ENCODE data around the gene GNG13. TPM values are rescaled to one million over a fixed set of nuclear protein-coding genes. Genes with fewer than 3 reads are reported as not detected.
"Not testable (repeated sequence)": the region's sequence is repeated elsewhere in the genome, so short reads cannot be mapped to it uniquely, and the experiment has no call there.

Gene GNG13
- total RNA-seq, 4 donors from 2014 or later: not detected

DNA sequence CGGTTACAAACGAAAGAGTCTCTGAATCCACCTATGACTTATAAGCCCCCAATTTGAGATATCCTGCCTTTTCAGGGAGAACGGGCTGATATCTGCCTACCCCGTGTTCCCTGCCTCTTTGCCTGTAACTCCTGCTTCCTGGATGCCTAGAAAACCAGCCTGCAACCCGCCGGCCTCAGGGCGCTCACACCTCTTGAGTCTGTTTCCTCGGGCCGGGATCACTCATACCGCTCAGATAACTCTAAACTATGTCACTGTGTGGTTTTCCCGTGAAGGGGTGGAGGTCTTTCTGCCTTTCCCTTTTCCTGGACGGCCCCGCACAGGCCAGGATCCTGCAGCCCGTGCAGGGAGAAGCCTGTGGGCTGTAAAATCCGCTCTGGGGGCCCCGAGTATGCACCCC lies 22.7 kb downstream of the GNG13 start:
- Histone ChIP-seq H3K9me3 (no peaks in the 10 kb centered on the region), H3K27me3 (peaks cover 0 to 81% of the 10 kb centered on the region in 2 donors), H3K36me3 (no peaks in the 10 kb centered on the region), H3K27ac (no peak overlapping the region), H3K4me1 (no peaks in the 10 kb centered on the region), H3K4me3 (no peak overlapping the region)
- TF ChIP-seq, protein P1, sequence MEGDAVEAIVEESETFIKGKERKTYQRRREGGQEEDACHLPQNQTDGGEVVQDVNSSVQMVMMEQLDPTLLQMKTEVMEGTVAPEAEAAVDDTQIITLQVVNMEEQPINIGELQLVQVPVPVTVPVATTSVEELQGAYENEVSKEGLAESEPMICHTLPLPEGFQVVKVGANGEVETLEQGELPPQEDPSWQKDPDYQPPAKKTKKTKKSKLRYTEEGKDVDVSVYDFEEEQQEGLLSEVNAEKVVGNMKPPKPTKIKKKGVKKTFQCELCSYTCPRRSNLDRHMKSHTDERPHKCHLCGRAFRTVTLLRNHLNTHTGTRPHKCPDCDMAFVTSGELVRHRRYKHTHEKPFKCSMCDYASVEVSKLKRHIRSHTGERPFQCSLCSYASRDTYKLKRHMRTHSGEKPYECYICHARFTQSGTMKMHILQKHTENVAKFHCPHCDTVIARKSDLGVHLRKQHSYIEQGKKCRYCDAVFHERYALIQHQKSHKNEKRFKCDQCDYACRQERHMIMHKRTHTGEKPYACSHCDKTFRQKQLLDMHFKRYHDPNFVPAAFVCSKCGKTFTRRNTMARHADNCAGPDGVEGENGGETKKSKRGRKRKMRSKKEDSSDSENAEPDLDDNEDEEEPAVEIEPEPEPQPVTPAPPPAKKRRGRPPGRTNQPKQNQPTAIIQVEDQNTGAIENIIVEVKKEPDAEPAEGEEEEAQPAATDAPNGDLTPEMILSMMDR (IDR thresholded peaks at IDR 0.05): no peak
- TF ChIP-seq EP300 (IDR thresholded peaks at IDR 0.05) (no peak), POLR2A (IDR thresholded peaks at IDR 0.05) (no peak)
- DNase-seq (ENCODE audit: low spot score in 2 of 2): no peak
- 27 to 30% methylated on average over 16 of the region's 16 CpGs for WGBS, 2 donors

DNA sequence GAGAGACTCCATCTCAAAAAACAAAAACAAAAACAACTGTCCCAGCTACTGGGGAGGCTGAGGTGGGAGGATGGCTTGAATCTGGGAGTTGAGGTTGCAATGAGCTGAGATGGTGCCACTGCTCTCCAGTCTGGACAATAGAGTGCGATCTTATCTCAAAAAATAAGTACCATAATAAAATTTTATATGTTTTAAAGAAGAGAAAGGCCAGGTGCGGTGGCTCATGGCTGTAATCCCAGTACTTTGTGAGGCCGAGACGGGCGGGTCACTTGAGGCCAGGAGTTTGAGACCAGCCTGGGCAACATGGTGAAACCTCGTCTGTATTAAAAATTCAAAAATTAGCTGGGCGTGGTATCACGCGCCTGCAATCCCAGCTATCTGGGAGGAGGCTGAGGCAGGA lies 23.7 kb downstream of the GNG13 start:
- 88% methylated on average over 9 of the region's 9 CpGs for WGBS, 2 donors
- no peak for DNase-seq (ENCODE audit: low spot score in 2 of 2)
- H3K27me3 ChIP-seq: peaks cover 0 to 71% of the 10 kb centered on the region in 2 donors

DNA sequence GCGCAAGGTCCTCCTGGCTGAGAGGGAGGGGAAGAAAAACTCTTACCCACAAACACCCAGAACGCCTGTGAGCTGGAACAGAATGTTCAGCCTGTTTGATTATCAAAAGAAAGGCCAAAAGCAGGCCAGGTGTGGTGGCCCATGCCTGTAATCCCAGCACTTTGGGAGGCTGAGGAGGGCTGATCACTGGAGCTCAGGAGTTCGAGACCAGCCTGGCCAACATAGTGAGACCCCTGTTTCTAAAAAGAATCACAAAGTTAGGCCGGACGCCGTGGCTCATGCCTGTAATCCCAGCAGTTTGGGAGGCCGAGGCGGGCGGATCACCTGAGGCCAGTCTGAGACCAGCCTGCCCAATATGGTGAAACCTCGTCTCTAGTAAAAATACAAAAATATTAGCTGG lies 24.2 kb downstream of the GNG13 start:
- not testable (repeated sequence) for H3K27ac ChIP-seq; H3K36me3 ChIP-seq; H3K4me3 ChIP-seq; H3K4me1 ChIP-seq; DNase-seq (ENCODE audit: low spot score in 2 of 2); H3K9me3 ChIP-seq
- peaks cover 0 to 65% of the 10 kb centered on the region in 2 donors for H3K27me3 ChIP-seq
- 90 to 93% methylated on average over 10 of the region's 10 CpGs for WGBS, 2 donors

More for the DNA sequence above, 23.7 kb downstream of the GNG13 start:
- Histone ChIP-seq H3K9me3 (no peaks in the 10 kb centered on the region), H3K36me3 (no peaks in the 10 kb centered on the region), H3K4me3 (no peak overlapping the region), H3K4me1 (no peaks in the 10 kb centered on the region), H3K27ac (no peak overlapping the region)
- TF ChIP-seq POLR2A (IDR thresholded peaks at IDR 0.05) (no peak), EP300 (IDR thresholded peaks at IDR 0.05) (no peak)
- TF ChIP-seq, protein P1 (IDR thresholded peaks at IDR 0.05): no peak

DNA sequence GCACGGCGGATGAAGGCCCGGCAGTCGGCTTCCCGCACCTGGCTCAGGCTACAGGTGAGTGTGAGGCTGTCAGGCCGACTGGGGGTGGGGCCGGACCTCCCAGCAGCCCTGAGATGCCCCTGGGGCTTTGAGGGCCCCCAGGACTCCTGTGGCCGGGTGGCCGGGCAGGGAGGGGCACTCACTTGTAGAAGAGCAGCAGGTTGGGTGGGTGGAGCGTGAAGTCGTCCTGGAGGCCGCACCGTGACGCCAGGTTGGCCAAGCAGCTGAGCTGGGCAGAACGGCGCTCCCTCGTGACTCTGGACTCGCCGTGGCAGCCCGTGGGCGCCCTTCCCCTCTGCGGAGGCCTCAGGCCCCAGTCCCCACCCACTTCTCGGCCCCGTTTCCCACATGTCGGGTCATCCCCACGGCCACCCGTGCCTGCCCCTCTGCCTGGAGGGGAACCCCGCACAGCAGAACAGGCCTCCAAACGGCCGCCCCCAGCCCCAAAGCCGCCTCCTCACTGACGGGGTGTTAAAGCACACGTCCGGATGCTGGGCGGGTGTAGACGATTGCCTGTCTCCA lies 25.2 kb downstream of the GNG13 start:
- H3K27ac ChIP-seq: no peak overlapping the region
- H3K9me3 ChIP-seq: no peaks in the 10 kb centered on the region
- H3K27me3 ChIP-seq: peaks cover 0 to 64% of the 10 kb centered on the region in 2 donors
- no peak overlapping the region for H3K4me3 ChIP-seq
- H3K36me3 ChIP-seq: no peaks in the 10 kb centered on the region
- no peaks in the 10 kb centered on the region for H3K4me1 ChIP-seq
- no peak for DNase-seq (ENCODE audit: low spot score in 2 of 2)
- WGBS, 2 donors: 56 to 57% methylated on average over 27 to 33 of the region's 36 CpGs
- TF ChIP-seq, protein P1 (IDR thresholded peaks at IDR 0.05): no peak
- TF ChIP-seq POLR2A (IDR thresholded peaks at IDR 0.05): no peak
- TF ChIP-seq EP300 (IDR thresholded peaks at IDR 0.05): no peak

DNA sequence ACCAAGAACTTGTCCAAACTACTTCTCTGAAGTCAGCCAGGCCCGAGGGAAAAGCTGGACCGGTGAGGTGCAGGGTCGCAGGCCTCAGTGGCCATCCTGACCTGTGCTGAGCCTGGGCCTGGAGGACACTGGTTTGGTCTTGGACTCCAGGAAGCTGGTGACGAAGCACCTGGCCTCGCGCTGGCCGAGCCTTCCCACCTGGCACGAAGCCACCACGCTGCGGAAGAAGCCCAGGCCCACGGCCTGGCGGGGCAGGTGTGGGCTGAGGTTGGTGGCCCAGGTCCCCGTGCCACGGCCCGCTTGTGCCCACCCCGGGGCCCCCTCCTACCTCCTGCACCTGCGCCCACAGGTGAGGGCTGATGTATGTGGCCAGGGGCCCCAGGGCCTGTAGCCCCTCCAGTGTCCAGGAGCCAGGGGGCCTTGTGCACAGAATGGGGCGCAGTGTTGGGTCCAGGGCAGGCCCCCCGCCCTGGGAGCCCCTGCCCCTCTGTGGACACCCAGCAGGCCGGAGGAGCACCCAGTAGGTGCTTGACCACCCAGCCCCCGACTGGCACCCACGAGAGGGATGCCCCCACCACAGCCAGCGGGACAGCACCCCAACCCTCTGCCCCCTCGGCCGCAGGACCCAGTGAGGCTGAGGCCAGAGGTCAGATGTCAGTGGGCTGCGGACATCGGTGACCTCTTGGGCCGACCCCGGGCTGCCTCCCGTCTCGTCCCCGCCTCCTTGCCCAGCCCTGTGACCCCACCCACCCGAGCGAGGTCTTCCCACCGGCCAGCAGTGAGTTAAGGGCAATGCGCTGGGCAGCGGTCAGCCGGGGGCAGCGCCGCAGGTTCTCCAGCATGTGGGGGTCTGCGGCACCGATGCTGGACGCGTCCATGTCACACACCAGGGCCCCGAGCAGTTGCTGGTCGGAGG lies 26.2 kb downstream of the GNG13 start:
- H3K27me3 ChIP-seq: peaks cover 0 to 64% of the 10 kb centered on the region in 2 donors
- H3K9me3 ChIP-seq: no peaks in the 10 kb centered on the region
- no peak overlapping the region for H3K27ac ChIP-seq
- H3K4me3 ChIP-seq: no peak overlapping the region
- H3K4me1 ChIP-seq: no peaks in the 10 kb centered on the region
- TF ChIP-seq POLR2A (IDR thresholded peaks at IDR 0.05) (no peak), EP300 (IDR thresholded peaks at IDR 0.05) (no peak)
- TF ChIP-seq, protein P1 (IDR thresholded peaks at IDR 0.05): no peak
- WGBS, 2 donors: 73 to 83% methylated on average over 13 to 45 of the region's 46 CpGs
- H3K36me3 ChIP-seq: no peaks in the 10 kb centered on the region
- no peak for DNase-seq (ENCODE audit: low spot score in 2 of 2)

Data from tibial nerve (tissue), 4 donors.